Activated T-cell treated with anti-CD3 and anti-CD28 coated beads, Interleukin-2, amount 50 U/mL, for 1 hour (primary cell): ENCODE measurements around the gene GEMIN2.
"Not testable (repeated sequence)": the region's sequence is repeated elsewhere in the genome, so short reads cannot be mapped to it uniquely, and the experiment has no call there.

Source experiments
- DNase-seq: peaks from one replicate; pipeline ENCODE4 v3.0.0-alpha.2; 2020

The GEMIN2 gene, protein sequence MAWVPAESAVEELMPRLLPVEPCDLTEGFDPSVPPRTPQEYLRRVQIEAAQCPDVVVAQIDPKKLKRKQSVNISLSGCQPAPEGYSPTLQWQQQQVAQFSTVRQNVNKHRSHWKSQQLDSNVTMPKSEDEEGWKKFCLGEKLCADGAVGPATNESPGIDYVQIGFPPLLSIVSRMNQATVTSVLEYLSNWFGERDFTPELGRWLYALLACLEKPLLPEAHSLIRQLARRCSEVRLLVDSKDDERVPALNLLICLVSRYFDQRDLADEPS

DNA sequence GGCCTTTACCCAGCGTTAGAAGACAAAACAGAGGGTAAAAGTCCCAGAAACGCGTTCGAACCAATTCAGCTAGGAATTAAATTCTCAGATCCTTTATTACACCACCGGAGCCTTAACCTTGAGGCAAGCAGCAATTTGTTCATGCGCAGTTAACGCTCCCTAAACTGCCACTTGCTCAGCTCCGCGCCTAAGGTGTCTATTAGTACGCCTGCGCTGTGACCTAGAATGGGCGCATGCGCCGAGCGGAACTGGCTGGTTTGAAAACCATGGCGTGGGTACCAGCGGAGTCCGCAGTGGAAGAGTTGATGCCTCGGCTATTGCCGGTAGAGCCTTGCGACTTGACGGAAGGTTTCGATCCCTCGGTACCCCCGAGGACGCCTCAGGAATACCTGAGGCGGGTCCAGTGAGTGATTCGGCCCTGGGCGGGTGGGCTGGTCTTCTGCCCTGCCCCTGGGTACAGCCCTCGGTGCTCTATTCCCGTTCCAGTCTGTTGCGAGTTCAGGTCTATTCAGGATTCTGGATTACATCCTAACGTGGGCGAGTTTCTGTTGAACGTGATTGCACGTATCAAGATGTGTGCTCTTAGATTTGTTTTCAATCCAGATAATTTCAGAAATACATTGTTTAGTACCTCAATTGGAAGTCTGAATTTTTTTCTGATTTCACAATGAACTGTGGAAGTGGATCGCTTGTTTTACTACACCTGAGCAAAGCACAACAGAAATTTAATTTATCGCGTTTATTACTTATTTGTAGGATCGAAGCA lies at the start of gene GEMIN2:
TSS of gene GEMIN2 (plus strand) at position 251 of the 766 bp plus-strand sequence. CDS start at position 267, 16 bp downstream.
- peak; percentile 93 for DNase-seq

DNA sequence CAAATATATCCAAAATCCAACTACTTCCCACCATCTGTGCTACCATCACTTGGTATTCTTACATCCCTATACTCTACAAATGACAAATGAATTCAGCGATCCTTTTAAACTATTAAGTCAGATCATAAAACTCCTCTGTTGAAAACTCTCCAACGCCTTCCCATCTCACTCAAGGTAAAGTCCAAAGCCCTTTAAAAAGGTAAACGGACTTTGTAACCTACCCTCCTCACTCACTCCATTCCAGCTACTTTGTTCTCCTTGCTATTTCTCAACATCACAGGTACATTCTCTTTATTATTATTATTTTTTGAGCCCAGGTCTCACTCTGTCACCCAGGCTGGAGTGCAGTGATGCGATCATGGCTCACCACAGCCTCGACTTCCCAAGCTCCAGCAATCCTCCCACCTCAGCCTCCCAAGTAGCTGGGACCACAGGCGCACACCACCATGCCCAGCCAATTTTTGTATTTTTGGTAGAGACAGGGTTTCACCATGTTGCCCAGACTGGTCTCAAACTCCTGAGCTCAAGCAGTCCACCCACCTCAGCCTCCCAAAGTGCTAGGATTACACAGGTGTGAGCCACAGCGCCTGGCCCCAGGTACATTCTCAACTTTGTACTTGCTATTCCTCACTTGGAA lies 44.8 kb upstream of the GEMIN2 start:
- DNase-seq, result not testable (repeated sequence)

DNA sequence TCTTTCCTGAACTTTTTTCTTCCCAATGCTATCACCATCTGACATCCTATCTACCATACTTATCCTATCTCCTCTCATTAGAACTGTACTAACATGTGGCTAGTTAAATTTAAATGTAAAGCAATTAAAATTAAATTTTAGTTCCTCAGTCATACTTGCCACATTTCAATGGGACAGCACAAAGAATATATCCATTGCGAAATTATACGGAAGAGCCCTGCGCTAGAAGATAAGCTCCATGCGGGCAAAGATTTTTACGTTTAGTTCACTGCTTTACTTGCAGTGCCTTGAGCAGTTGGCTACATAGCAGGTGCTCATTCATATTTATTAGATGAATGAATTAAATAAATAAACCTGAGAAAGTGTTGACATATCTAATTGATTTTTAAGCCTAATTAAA lies 44.2 kb upstream of the GEMIN2 start:
- no peak for DNase-seq

DNA sequence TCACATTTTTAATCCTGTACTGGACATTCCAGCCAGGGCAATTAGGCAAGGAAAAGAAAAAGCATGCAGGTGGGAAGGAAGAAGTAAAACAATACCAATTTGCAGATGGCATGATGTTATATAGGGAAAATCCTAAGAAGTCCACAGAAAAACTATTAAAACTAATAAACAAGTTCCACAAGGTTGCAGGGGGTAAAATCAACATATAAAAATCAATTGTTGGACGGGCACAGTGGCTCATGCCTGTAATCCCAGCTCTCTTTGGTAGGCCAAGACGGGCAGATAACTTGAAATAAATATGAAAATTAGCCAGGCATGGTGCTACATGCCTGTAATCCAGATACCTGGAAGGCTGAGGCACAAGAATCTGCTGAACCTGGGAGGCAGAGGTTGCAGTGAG lies 43.0 kb upstream of the GEMIN2 start:
- no peak for DNase-seq

DNA sequence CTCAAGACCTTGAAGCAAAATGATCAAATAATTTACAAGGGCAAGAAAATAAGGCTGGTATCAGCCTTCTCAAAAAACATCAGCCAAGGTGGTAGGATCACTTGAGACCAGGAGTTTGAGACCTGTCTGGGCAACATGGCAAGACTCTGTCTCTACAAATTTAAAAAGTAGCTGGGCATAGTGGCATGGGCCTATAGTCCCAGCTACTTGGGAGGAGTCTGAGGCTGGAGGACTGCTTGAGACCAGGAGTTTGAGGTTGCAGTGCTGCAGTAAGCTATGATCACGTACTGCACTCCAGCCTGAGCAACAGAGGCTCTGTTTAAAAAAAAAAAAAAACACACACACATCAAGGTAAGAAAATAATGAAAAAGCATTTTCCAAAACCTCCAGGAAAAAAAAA lies 33.2 kb upstream of the GEMIN2 start:
- DNase-seq, result no peak

DNA sequence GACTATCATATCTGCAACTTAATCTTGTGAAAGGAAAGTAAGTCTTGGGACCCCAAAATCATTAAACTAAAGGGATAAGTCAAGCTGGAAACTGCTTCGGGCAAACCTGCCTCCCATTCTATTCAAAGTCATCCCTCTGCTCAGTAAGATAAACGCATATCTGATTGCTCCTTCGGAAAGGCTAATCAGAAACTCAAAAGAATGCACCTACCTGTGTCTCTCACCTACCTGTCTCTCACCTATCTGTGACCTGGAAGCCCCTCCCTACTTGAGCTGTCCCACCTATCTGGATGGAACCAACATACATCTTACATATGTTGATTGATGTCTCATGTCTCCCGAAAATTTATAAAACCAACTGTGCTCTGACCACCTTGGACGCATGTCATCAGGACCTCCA lies 31.0 kb upstream of the GEMIN2 start:
- no peak for DNase-seq

DNA sequence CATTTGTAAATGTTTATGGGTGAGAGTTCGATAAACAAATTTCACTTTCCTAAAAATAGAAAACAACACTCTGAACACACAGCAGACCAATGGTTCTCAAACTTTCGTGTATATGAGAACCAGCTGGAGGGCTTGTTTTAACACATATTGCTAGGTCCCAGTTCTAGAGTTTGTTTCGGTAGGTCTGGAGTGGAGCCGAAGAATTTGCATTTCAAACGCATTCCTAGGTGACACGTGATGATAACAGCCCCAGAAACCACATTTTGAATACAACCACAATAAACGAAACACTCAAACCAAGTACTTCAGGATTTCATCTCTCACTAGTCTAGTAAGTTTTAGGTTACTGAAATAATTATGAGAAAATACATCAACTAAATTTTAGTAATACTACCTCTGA lies 28.2 kb upstream of the GEMIN2 start:
- no peak for DNase-seq

DNA sequence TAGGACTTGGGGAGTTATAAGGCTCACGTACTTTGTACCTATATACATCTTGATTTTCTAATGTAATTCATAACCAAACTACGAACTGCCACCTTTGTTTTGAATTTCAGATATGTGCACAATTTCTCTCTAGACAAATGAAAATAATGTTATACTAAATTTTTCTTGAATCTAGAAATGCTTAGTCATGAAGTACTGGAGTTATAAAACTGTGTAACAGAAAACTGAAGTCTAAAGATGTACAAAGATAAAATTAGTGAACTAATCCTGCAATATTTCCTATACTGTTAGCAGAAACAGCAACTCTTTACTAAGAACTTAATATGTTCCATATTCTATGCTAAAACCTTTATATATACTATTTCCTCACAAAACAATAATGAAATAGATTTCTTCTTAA lies 26.6 kb upstream of the GEMIN2 start:
- DNase-seq, result no peak

DNA sequence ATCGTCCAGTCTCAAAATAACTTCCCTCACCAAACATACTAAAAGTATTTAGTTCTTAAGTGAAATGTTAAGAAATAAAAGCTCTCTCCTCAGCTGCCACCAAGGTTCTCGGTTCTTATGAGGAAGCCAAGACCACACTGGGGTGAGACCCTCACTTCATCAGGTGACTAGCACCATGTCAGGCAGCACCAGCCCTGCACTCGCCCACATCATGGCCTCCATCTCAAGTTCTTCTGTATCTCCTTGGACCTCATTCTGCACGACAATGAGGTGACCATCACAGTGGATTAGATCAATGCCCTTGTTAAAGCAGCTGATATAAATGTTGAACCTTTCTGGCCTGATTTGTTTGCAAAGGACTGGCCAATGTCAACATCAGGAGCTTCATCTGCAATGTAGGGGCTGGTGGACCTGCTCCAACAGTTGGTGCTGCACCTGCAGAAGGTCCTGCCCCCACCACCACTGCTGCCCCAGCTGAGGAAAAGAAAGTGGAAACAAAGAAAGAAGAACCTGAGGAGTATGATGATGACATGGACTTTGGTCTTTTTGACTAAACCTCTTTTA lies 23.5 kb upstream of the GEMIN2 start:
- no peak for DNase-seq

DNA sequence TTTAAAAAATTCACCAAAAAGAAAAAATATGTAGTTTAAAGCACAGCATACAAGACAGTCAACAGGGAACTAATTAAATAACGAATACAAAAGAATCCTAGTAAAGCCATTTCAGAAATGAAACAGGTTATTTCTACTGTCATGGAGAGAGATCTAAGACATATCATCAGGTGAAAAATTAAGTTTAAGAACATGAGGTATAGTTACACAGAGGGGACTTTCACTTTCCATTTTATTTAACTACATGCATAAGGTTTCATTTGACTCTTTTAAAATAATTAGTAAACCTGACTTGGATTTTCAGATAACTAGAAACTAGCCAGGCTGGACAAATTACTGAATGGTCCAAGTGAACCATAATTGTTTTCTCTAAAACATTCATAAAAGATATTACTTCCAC lies 22.4 kb upstream of the GEMIN2 start:
- no peak for DNase-seq

DNA sequence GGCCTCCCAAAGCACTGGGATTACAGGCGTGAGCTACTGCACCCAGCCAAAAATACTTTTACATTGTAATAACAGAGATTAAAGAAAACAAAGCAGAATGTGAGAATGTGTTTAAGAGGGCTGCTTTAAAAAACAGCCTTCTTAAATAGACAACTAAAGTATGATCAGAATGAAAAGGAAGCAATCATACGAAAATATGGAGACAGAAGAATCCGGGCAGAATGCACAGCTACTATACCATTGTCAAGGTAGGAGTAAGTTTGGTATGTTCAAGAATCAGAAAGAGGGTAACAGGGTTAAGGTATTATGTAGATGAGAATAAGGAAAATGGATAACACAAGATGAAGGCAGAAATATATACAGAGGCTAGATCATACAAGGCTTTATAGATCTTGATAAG lies 19.6 kb upstream of the GEMIN2 start:
- DNase-seq, result no peak

DNA sequence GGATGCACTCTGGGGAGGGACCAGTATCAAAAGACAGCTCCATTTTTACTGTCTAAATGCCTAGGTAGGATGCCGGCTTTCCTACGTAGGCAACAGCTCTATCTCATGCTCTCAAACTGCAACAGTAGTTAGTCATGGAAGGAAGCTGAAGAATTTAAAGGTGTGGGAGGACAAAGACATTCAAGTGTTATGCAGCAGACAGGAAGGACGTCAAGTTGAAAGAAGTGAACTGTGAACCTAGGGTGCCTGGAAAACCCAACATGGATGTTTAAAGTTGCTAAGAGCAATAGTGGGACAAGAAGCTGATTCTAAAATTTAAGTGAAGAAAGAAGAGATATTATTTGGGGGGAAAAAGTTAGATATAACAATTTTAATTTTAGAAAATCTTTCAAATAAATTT lies 17.0 kb upstream of the GEMIN2 start:
- DNase-seq, result no peak

DNA sequence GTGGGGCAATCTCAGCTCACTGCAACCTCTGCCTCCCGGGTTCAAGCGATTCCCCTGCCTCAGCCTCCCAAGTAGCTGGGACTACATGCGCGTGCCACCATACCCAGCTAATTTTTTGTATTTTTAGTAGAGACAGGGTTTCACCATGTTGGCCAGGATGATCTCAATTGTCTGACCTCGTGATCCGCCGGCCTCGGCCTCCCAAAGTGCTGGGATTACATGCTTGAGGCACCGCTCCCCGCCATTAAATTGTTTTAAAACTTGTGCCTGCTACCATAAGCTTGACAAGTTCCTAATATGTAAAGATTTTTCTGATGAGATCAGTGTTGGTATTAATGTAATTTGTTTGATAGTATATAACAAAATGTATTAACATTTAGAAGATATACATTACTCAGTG lies 14.9 kb upstream of the GEMIN2 start:
- DNase-seq, result not testable (repeated sequence)

DNA sequence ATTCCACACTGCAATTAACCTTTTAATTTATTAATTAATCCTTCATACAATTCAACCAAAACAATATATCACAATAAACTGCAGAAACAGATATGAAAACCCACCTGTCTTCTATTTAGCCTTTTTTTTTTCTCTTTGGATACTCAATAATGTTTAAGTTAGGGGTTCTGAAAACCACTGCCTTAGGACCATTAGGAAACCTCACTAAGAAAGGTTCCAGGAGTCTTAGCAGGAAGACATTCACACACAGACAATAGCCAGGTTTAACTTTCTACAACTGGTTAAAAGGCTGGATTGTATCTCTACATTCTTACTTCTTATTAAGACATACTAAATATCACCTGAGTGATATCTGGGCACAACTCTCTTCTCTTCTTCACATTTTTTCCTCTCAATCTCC lies 14.4 kb upstream of the GEMIN2 start:
- no peak for DNase-seq

DNA sequence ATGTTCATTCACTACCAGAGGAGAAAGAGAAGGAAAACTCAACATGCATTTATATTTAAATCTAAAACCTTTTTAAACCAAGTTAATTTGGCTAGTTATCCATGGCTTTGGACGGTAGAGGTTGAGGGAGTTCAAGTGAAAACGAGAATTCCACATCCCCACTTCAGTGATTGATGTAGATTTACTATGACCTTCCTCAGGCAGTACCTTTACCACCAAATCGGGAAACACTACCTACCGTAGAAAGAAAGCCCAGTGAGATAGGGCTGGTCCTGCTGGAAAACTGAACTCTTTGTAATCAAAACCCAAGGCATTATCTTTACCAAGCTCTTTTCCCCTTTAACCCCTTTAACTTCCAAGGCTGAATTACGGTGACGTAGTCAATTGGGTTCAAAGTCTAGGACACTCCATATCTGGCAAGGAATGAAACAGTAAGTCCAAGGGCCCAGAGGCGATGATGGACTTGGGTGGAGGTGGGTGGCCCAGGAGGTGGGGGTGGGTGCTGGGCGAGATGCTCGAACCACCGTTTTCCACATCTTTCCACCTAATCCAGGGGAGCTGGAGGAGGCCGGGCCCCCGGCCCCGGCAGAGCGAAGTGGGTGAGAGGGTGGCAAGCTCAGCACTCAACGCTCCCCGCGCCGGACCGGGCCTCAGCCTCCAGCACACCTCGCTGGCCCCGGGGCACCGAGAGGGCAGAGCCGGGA lies 11.7 kb upstream of the GEMIN2 start:
- no peak for DNase-seq

DNA sequence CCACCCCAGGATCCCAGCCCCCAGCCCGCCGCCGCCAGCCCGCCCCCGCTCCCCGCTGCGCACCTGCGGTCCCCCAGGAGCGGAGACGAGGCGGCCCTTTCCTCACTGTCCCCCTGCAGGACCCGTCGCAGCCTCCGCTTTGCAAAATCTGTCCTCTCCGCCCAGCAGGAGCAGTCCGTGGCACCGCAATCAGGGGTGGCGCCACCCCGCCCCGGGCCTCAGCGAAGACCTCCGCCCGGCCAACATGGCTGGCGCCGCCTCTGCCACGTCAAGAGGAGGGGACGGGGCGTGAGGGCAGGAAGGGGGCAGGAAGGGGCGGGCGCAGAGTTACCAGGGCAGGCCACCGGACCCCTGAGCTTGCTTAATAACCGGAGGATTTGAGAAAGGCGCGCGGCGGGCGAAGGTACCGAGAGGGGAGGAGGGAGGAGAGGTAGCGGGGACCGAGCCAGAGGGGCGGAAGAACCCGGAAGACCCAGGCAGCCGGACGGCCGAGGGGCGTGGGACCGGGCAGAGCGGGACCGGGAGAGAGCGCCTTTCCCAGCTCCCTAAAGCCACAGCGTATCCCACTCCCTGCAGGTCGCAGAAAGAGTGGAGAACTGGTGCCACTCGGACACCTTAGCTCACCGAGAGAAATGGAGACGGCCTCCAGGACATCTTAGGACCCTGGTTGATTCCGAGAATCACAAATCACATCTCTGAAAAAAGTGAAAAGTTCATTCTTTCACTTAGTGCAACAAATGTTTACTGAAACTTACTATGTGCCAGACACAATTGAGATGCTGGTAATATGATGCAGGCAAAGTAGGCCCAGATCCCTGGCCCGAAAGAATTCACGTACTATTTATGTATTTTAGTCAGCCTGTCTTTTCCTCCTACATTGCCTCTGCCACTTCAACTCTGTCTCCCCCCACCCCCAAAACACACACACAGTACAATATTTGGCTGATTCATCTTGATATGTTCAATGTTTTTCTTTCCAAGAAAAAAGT lies 10.9 kb upstream of the GEMIN2 start, which contains the start of gene SEC23A:
TSS of gene SEC23A (minus strand) at position 267 of the 989 bp plus-strand sequence. CDS start 7,117 bp downstream, outside the sequence.
- peak; percentile 83 for DNase-seq

DNA sequence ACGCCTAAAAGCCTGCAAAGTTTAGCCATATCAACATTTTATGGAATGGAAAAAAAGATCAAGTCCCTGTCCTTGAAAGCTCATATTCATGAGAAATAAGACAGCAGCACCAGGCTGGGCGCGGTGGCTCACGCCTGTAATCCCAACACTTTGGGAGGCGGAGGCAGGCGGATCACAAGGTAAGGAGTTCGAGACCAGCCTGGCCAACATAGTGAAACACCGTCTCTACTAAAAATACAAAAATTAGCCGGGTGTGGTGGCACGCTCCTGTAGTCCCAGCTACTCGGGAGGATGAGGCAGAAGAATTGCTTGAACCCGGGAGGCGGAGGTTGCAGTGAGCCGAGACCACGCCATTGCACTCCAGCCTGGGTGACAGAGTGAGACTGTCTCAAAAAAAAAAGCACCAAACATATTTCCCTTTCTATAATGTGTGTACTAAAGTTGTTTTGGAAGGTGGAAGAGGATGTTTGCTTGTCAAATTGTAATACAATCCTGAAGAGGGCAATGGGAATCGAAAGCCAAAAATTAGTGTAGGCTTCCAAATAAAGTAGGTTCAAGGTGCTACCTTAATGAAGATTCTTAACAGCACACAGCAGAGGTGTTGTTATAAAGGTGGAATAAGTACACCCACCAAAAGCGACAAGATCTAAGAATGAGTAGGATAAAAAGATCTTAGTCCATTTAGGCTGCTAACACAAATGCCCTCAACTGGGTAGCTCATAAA lies 9.9 kb upstream of the GEMIN2 start:
- not testable (repeated sequence) for DNase-seq

DNA sequence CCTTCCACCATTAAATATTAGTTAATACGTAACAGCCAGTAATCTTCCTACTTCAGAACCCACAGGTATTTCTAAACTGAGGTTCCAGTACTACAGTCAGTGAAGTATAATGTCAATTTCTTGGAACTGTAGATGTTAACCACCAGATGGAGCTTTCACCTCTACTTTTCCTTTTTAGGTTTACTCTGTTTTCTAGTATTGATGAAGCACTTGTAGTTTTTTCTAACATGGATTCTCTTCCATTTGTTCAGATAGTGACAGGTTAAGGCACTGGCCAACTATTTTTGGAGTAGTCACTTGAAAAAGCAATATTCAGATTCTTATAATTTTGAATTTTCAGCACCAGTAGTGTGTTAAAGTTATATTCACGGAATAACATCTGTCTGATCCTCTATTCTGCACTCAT lies 6.5 kb upstream of the GEMIN2 start:
- no peak for DNase-seq

DNA sequence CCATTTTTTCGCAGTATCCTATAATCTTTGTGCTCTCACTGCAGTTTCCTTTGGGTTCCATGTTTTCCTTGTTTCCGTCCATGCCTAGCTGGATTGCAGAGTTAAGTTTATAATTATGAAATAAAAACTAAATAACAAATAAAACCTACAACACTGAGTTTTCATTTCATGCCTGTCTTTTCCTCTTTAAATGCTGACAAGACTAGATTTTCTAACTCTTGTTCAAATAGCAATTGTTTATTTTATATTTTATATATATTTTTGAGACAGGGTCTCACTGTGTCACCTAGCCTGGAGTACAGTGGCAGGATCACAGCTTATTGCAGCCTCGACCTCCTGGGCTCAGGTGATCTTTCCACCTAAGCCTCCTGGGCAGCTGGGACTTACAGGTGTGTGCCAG lies 5.3 kb upstream of the GEMIN2 start:
- DNase-seq, result no peak

DNA sequence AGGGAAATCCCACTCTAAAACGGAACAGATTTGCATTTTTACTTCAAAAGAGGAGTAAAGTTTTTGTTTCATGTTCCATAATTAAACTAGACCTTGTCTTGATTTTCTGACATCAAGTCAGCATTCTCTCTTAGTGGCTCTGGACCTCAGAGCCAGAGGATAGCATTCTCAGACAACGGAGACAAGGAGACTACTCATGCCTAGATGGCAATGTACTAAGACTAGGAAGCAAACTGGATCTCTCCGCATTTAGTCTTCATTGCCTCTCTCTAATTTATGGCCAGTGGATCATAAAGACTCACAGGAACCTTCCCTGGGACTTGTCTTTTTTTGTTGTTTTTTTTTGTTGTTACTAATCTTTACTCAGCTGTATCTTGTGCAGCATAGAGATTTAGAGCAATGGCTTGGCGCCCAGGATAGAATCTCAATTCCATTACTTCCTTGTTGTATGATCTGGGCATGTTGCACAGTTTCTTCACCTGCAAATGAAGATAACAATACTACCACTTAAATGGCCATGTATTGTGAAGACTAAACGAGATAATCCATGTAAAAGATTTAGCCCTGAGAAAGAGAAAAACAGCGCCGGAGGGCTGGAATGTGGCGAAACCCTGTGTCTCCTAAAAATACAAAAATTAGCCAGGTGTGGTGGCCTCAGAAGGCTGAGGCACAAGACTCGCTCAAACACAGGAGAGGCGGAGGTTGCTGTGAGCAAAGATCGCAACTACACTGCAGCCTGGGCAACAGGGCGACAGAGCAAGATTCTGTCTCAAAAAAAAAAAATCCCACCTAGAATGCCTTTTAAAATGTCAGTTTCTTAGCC lies 4.0 kb upstream of the GEMIN2 start:
- no peak for DNase-seq
